DND-41 (cell line): ENCODE data around the gene TERB1.

Experiments
- ATAC-seq: fragments of 200-7000 bp; cut with Tn5 transposase; 3 replicates; pipeline ENCODE4 v1.9.1; 2021; ENCODE audit warnings: low read depth; ENCODE audit not compliant: insufficient read depth
- DNase-seq: peaks from one replicate; pipeline ENCODE4 v3.0.0-alpha.2; 2020
- H2AFZ ChIP-seq: 2 replicates; pipeline ENCODE4 v1.6.0; 2012; ENCODE audit warnings: low read depth, low read length
- H3K27ac ChIP-seq: 2 replicates; pipeline ENCODE4 v1.5.1; 2012; ENCODE audit warnings: low read length, inconsistent platforms
- H3K27me3 ChIP-seq: fragments of 200-600 bp; sonication (generic); 2 replicates; pipeline ENCODE4 v1.6.0; 2012; ENCODE audit warnings: low read length, mild to moderate bottlenecking, inconsistent platforms; ENCODE audit not compliant: insufficient read depth, poor library complexity
- H3K36me3 ChIP-seq: 2 replicates; pipeline ENCODE4 v1.5.1; 2012; ENCODE audit warnings: low read length, inconsistent platforms; ENCODE audit not compliant: insufficient read depth
- H3K4me1 ChIP-seq: 2 replicates; pipeline ENCODE4 v1.5.1; 2012; ENCODE audit warnings: mild to moderate bottlenecking, low read length; ENCODE audit not compliant: insufficient read depth
- H3K4me2 ChIP-seq: 2 replicates; pipeline ENCODE4 v1.6.0; 2012; ENCODE audit warnings: mild to moderate bottlenecking, moderate library complexity, low read length, inconsistent platforms; ENCODE audit not compliant: insufficient read depth
- H3K4me3 ChIP-seq, 2 experiments: fragments of 200-600 bp in 1 of 2; shearing (Covaris generic) in 1 of 2; 2 replicates each; pipeline ENCODE4 v1.5.1; 2012 to 2016; ENCODE audit warnings: inconsistent platforms in 2 of 2, low read length in 2 of 2, mild to moderate bottlenecking in 2 of 2, low read depth in 1 of 2, moderate library complexity in 1 of 2
- H3K79me2 ChIP-seq: 2 replicates; pipeline ENCODE4 v1.6.0; 2012; ENCODE audit warnings: low read length, inconsistent platforms; ENCODE audit not compliant: insufficient read depth
- H3K9ac ChIP-seq: 2 replicates; pipeline ENCODE4 v1.6.0; 2012; ENCODE audit warnings: low read depth, mild to moderate bottlenecking, inconsistent platforms, low read length, moderate library complexity
- H3K9me3 ChIP-seq: 2 replicates; pipeline ENCODE4 v1.5.1; 2012; ENCODE audit warnings: low read length, moderate library complexity, mild to moderate bottlenecking, inconsistent platforms; ENCODE audit not compliant: insufficient read depth, severe bottlenecking
- H4K20me1 ChIP-seq: 2 replicates; pipeline ENCODE4 v1.6.0; 2012; ENCODE audit warnings: low read length; ENCODE audit not compliant: insufficient read depth
- EZH2 ChIP-seq: IDR thresholded peaks from 3 replicates; pipeline ENCODE4 v1.6.1; 2012; ENCODE audit warnings: borderline replicate concordance, low read depth, mild to moderate bottlenecking, moderate library complexity, low read length, inconsistent platforms; ENCODE audit not compliant: severe bottlenecking
- TF ChIP-seq, protein P1 (sequence below): IDR thresholded peaks from 2 replicates; pipeline ENCODE4 v1.5.1; 2012; ENCODE audit warnings: borderline replicate concordance, low read length, moderate library complexity, mild to moderate bottlenecking; ENCODE audit not compliant: poor library complexity, severe bottlenecking; ENCODE audit errors: extremely low read depth

The TERB1 gene

DNA sequence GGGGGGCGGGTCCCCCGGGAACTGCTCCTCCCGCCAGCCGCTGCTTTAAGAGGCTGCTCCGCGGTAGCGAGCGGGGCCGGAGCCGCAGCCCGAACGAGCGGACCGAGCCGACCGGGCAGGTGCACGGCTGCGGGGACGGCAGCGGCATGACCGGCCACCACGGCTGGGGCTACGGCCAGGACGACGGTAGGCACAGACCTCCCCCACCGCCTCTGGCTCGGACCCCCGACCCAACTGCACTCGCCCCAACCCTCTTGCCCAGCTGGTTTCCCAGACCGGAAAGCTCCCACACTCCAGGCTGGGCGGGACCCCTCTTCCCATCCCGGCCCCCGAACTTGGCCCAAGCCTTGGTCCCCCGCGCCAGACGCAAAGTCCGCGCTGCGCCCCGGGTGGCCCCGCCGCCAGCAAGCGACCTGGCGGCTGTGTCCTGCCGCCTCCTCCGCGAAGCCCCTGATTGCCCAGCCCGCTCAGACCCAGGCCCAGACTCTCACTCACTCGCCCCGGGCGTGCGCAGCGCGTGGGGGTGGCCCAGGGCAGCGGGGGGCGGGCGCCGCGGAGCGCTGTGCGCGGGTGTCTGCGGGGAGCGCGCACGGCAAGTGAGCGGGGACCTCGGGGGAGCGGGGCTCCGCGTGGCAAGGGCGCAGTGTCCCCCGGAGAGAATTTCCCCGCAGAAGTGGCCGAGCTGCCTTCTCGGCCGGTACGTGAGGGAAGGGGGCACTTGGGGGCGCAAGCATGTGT lies 43.1 kb upstream of the TERB1 start, which contains the start of gene CA7:
Gene CA7, plus strand, starts transcription at position 73 of the 738 bp plus-strand sequence. Its CDS starts 74 bp downstream, at position 147.
- no peak for DNase-seq
- Histone ChIP-seq H3K9ac (no peak within 1 kb of the TSS), H3K79me2 (no peaks in the 10 kb centered on the region), H3K4me1 (no peaks in the 10 kb centered on the region), H3K4me2 (no peak within 1 kb of the TSS), H3K36me3 (no peaks in the 10 kb centered on the region), H4K20me1 (no peaks in the 10 kb centered on the region; the same call in 1 of the 2 replicates), H3K27me3 (no peaks in the 10 kb centered on the region), H3K4me3 (no peak within 1 kb of the TSS), H3K9me3 (no peaks in the 10 kb centered on the region), H3K27ac (no peak within 1 kb of the TSS), H2AFZ (no peak within 1 kb of the TSS)
- TF ChIP-seq, protein P1, sequence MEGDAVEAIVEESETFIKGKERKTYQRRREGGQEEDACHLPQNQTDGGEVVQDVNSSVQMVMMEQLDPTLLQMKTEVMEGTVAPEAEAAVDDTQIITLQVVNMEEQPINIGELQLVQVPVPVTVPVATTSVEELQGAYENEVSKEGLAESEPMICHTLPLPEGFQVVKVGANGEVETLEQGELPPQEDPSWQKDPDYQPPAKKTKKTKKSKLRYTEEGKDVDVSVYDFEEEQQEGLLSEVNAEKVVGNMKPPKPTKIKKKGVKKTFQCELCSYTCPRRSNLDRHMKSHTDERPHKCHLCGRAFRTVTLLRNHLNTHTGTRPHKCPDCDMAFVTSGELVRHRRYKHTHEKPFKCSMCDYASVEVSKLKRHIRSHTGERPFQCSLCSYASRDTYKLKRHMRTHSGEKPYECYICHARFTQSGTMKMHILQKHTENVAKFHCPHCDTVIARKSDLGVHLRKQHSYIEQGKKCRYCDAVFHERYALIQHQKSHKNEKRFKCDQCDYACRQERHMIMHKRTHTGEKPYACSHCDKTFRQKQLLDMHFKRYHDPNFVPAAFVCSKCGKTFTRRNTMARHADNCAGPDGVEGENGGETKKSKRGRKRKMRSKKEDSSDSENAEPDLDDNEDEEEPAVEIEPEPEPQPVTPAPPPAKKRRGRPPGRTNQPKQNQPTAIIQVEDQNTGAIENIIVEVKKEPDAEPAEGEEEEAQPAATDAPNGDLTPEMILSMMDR, result no peak
- no peak for TF ChIP-seq EZH2
- no peak for ATAC-seq

DNA sequence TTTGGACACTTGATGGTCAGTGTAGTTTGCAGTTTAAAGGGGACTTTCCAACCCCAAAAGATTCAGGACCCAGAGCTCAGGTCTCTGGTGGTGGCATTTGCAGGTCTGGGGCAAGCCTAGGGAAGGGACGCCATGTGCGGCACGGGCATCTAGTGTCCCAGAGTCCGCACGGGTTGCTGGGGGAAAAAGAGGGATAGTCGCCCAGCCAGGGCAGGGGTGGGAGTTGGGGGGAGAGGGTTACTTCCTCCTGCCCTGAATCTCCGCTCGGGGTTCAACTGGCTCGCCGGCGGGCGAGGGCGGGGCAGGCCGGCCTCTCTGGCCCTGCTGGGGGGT lies 42.6 kb upstream of the TERB1 start:
- TF ChIP-seq EZH2, result no peak
- TF ChIP-seq, protein P1, result no peak
- no peak overlapping the region for H2AFZ ChIP-seq
- DNase-seq, result no peak
- no peaks in the 10 kb centered on the region for H3K4me1 ChIP-seq
- no peaks in the 10 kb centered on the region for H3K27me3 ChIP-seq
- no peak overlapping the region for H3K27ac ChIP-seq
- no peaks in the 10 kb centered on the region for H3K36me3 ChIP-seq
- H3K79me2 ChIP-seq, result no peaks in the 10 kb centered on the region
- no peak overlapping the region for H3K4me2 ChIP-seq
- H4K20me1 ChIP-seq, result no peaks in the 10 kb centered on the region; the same call in 1 of the 2 replicates
- H3K9ac ChIP-seq, result no peak overlapping the region
- no peak for ATAC-seq
- H3K4me3 ChIP-seq, result no peak overlapping the region
- H3K9me3 ChIP-seq, result no peaks in the 10 kb centered on the region

DNA sequence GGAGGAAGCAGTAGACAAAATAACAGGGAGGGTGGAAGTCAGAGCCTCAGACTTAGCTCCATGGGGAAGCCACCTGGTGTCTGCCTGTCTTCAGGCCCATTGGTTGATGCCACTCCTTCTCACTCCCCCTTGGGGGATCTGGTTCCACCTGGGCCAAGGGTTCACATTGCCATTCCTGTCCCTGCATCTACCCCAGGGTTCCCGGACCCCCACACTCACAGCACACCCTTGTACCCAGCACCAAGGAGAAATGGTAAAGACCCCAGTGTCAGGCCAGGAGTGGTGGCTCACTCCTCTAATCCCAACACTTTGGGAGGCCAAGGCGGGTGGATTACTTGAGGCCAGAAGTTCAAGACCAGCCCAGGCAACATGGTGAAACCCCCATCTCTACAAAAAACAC lies 41.8 kb upstream of the TERB1 start:
- no peak overlapping the region for H3K27ac ChIP-seq
- H3K9me3 ChIP-seq, result no peaks in the 10 kb centered on the region
- TF ChIP-seq, protein P1, result no peak
- TF ChIP-seq EZH2, result no peak
- H3K4me2 ChIP-seq, result no peak overlapping the region
- ATAC-seq (no peak), DNase-seq (no peak)
- no peaks in the 10 kb centered on the region for H3K4me1 ChIP-seq
- no peak overlapping the region for H3K4me3 ChIP-seq
- H3K9ac ChIP-seq, result no peak overlapping the region
- no peaks in the 10 kb centered on the region for H3K79me2 ChIP-seq
- H3K27me3 ChIP-seq, result no peaks in the 10 kb centered on the region
- H2AFZ ChIP-seq, result no peak overlapping the region
- H3K36me3 ChIP-seq, result no peaks in the 10 kb centered on the region
- H4K20me1 ChIP-seq, result no peaks in the 10 kb centered on the region
